Activated CD8-positive, alpha-beta memory T cell treated with anti-CD3 and anti-CD28 coated beads, Interleukin-2, amount 50 U/mL, for 1 hour (primary cell): Measurements from ENCODE around the gene RBSN.
A peak's percentile ranks its signal among the peaks of the same experiment; 100 is the strongest.

Source experiments
- DNase-seq: peaks from one replicate; pipeline ENCODE4 v3.0.0-alpha.2; 2020; ENCODE audit errors: extremely low read depth

RBSN gene

GRCh38 chr3:15099364-15100098, 583 bp upstream of the RBSN start:
- DNase-seq: no peak

- no peak for DNase-seq
These were observed 1.1 kb downstream of the RBSN start for GRCh38 chr3:15097891-15098290.

GRCh38 chr3:15096046-15096445, 2.9 kb downstream of the RBSN start:
- DNase-seq: no peak

DNA sequence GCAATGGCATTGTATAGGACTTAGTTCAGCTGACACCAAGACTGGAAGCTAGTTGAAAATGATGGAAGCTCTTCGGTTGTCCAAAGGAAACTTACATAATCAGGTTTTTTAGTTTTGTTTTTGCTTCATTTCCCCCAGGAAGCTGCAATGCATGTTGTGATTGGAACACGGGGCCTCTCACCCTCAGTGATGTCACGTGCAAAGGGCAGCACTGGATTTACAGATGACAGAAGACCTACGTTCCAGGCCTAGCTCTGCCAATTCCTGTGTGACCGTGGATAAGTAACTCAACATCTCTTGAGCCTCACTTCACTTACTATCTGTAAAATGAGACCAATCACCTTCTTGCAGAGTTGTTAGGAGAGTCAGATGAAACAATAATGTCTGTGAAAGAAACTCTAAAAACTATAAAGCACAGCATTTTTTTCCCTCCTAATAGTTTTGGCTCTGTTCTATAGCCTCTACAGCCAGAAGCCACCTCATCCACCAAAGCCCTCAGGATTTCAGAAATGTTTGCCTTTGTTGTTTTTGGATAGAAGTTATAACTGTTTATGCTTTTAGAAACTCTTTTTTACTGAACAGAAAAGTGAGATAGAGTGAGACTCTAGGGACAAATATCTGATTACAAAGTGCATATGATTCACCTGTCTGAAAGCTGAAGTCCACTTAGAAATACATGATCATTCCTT, 4.6 kb downstream of the RBSN start:
- no peak for DNase-seq

- DNase-seq: no peak
These were observed 6.3 kb downstream of the RBSN start for GRCh38 chr3:15092686-15093085.

DNA sequence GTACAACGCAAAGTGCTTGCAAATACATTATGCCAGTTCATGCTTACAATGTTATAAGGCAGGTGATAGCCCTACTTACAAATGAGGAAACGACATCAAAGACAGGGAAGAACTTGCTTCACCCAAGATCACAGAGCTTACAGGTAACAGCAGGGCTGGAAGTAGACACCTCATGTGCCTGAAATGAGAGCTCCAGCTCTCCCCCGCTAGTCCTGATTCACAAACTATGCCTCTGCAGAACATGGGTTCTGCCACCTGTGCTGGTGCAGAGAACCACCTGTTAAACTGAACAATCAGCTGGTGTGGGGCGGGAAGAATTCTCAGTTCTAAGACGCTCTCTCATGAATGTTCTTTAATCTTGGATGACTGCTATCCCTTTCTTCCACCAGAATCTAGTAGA, 7.4 kb downstream of the RBSN start:
- no peak for DNase-seq

DNA sequence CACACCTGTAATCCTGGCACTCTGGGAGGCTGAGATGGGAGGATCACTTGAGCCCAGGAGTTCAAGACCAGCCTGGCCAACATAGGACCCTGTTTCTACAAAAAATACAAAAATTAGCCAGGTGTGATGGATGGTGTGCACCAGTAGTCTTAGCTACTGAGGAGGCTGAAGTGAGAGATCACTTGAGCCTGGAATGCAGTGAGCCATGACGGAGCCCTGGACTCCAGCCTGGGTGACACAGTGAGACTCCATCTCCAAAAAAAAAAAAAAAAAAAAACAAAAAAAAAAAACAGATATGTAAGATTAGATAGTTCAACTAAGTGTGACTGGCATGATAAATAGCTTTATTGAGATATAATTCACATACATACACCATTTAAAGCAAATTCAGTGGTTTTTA, 9.7 kb downstream of the RBSN start:
- no peak for DNase-seq

DNA sequence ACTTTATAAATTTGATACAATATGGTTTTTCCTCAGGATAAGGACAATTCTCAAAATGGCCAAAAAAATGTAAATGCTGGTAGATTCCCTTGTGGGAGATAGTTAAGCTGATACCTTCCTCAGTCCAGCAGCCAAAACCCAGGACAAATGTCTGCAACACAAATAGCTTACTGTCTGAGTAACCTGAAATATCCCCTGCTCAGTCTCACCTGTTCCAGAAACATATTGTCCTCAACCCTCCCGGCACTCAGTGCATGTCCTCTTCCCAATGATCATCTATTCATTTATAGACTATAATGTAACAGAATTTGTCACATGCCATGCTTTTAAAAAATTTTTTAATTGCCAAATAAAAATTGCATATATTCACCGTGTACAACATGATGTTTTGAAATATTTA, 12.2 kb downstream of the RBSN start:
- no peak for DNase-seq

- DNase-seq: no peak
These were observed 12.7 kb downstream of the RBSN start for GRCh38 chr3:15086263-15086662.

DNA sequence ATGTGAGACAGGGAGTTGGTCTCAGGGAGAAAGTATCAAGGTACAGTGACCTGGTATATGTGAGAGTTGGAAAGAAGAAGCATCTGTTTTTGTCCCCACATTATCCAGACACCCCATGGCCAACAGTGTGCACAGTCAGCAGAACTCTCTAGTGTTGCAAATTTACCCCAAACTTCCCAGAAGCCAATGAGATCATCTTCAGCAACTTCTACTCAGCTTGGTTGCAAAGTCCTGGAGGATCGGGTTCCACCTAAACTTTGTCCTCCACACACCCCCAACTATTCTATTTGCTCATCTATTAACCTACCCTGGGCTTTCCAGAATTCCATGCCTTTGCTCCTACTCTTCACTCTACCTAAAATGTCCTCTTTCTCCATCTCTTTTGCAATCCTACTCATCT, 15.7 kb downstream of the RBSN start:
- no peak for DNase-seq

DNA sequence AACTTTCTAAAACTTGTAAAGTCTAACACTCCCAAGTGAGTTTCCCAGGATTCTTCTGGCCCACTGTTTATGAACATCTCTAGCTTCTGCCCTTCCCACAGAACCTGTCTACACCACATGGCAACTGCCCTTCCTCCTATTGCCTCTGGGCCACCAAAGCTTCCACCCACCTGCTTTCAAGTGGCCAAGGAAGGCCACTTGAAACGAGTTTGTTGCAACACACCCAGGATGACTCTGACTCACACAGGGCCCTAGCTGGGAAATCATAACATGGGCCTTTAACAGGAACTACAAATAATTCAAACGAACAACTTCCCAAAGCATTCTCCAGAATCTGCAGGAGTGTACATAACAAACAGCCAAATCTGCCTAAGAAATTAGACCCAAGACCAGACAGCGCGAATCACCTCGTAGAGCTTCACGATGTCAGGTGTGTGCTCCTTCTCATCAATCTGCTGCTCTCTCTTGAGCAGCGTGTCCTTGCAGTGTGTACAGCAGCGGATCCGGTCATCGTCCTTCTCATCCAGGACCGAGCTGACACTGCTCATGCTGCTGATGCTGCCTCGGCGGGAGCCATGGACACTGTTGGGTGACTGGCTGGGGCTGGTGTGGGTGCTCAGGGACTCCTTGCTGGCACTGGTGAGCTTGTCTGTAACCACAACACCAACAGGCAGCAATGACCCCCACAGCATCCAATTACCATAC, 16.8 kb downstream of the RBSN start:
- no peak for DNase-seq

- DNase-seq: no peak
These were observed 19.9 kb downstream of the RBSN start for GRCh38 chr3:15079091-15079490.

DNA sequence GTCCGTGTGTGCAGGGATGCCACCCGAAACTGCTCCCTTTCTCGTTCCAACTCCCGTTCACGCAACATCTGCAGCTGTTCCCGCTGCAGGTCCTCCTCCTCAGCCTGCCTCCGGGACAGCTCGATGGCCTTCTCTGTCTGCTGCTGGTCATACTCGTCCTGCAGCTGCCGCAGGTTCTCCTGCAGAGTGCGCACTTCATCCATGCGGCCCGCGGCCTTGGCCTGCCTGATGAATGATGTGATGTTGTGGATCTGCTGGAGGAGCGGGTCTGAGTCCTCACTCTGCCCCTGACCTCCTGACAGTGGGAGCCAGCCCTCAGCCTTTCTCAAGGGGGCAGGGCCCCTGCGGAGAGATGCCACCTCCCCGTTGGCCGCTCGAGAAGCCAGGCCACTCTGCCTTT, 24.4 kb downstream of the RBSN start:
- no peak for DNase-seq

DNA sequence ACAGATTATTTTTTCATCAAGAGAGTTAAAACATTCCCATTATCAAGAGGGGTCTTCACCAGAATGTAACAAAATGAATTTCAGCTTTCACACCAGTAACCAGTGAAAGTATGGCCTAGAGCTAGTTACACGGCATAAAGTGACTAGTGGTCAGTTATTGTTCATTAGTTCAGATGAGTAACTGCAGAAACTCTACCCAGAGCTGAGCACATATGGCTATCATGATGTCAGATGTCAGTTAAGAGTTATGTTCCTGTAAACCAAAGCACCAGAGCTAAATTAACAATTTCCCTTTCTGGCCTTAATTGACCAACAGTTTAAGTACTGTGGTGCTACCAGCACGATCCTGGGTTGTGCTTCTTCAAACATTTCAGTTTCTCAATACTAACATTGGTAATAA, 27.2 kb downstream of the RBSN start:
- no peak for DNase-seq

DNA sequence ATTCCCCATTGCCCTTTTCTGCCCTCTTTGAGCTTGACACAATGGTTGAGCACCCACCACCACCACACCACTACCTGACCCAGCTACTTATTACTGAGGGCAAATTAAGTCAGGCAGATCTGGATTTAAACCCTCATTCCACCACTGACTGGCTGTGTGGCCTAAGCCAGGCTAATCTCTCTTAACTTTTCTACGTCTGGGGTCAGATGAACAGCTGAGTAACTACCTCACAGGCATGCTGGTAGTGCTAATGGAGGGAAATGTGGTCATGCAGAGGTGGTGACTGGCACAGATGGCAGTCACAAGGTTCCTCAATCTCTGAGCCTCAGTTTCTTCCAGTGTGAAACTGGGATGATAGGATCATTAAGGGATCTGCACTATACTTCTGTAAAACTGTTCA, 29.5 kb downstream of the RBSN start:
- no peak for DNase-seq

DNA sequence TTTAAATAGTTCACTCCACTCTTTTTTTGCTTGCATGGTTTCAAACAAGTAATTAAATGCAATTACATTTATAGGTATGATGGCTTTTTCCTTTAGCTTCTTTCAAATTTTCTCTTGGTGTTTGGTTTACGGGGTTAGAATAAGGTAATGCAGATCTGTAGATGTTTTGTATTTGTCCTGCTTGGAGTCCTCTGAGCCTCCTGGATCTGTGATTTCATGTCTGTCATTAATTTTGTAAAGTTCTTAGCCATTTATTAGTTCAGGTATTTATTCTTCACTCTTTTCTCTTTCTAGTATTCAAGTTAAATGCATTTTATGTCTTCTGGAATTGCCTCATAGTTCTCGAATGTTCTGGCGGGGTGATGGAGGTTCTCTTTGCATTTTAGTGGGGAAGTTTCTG, 32.5 kb downstream of the RBSN start:
- no peak for DNase-seq

DNA sequence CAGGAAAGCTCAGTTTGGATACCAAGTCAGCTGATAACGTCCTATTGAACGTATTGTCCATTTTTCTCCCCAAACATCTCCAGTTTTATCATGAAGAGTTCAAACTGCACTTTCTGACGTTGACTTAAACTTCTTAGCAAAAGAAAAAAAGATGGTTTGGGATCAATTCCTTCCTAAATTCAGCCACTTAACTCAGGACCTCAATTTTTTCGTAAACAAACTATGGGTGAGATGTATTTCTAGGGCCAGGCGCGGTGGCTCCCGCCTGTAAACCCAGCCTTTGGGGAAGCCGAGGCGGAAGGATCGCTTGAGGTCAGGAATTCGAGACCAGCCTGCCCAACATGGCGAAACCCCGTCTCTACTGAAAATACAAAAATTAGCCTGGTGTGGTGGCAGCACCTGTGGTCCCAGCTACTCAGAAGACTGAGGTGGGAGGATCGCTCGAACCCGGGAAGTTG, 33.4 kb downstream of the RBSN start:
- no peak for DNase-seq

- DNase-seq: peak; percentile 56
These were observed 34.0 kb downstream of the RBSN start, which contains the start of gene MRPS25 for GRCh38 chr3:15064835-15065549. TSS of gene MRPS25 (minus strand) at chr3:15065315. CDS start at chr3:15065194, 121 bp downstream.

DNA sequence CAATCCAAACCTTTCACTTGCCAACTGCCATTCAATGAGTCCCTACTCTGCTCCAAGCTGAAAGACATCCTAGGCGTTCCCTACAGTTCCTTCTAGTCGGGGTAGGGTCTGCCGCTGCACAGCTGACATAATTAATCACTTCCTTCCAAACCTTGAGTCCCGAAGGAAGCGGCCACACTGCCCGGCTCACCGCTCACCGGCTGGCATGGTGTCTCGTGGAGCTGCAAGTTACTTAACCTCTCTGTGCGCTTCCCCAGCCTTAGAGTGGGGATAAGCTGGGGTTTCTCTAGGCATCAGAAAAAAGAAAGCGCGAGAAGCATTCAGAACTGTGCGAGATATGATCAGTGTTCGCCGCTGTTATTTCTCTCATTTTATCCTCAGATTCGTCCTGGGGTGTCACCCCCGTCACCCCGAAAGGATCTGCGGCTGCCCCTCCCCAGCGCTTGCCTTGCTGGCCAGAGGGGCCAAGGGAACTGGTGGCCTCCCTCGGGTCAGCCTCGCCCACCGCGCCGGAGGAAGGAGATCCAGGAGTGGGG, 34.6 kb downstream of the RBSN start:
- DNase-seq: no peak

- no peak for DNase-seq
These were observed 35.2 kb downstream of the RBSN start for GRCh38 chr3:15063656-15064286.

GRCh38 chr3:15063238-15063637, 35.7 kb downstream of the RBSN start:
- DNase-seq: no peak
